ENCODE results near the gene DLGAP1. TPM values are rescaled to one million over a fixed set of nuclear protein-coding genes. Genes with fewer than 3 reads are reported as not detected.
A peak's percentile ranks its signal among the peaks of the same experiment; 100 is the strongest.

DLGAP1 gene
- total RNA-seq, 1 experiment from 2014 or later, result 23.2 TPM

- no peak overlapping the region for H2AK5ac ChIP-seq (ENCODE audit: insufficient read length, low read length)
- H3K4me1 ChIP-seq (ENCODE audit: insufficient read depth, low read length), result peaks cover 3% of the 10 kb centered on the region; the same call in 1 of the 2 replicates
- H3T11ph ChIP-seq (ENCODE audit: low read length), result no peak overlapping the region
- H2BK20ac ChIP-seq (ENCODE audit: low read depth, low read length, poor library complexity, severe bottlenecking), result no peak overlapping the region
- no peak overlapping the region for H3K23ac ChIP-seq (ENCODE audit: insufficient read length, low read depth, low read length)
- H3K4me1 Mint-ChIP-seq, result peaks cover 24 to 31% of the 10 kb centered on the region in 2 experiments
- H2BK5ac ChIP-seq (ENCODE audit: insufficient read length, low read length), result no peak overlapping the region
- no peaks in the 10 kb centered on the region for H4K20me1 ChIP-seq (ENCODE audit: control insufficient read depth, insufficient read depth, insufficient read length)
- no peaks in the 10 kb centered on the region; a peak in 1 of 7 replicates for H3K36me3 Mint-ChIP-seq (ENCODE audit: insufficient read depth in 1 of 3, low read depth in 3 of 3)
- no CpG with 5 or more reads among the region's 5 CpGs for WGBS (ENCODE audit: extremely low coverage, insufficient read length, low lambda C conversion rate)
- H4K5ac ChIP-seq (ENCODE audit: insufficient read length, low read depth, low read length), result no peak overlapping the region
- H2AFZ ChIP-seq (ENCODE audit: low read length), result no peak overlapping the region
- no peak overlapping the region for H3K9ac ChIP-seq (ENCODE audit: extremely low read depth, insufficient read length, low read length)
- no peaks in the 10 kb centered on the region for H3K79me1 ChIP-seq (ENCODE audit: insufficient read depth, low read depth, low read length, poor library complexity, severe bottlenecking)
- H2BK15ac ChIP-seq (ENCODE audit: low read depth, low read length), result no peak overlapping the region
- no peaks in the 10 kb centered on the region for H3K79me2 ChIP-seq (ENCODE audit: insufficient read depth, low read length)
- H3K27ac Mint-ChIP-seq, result peak overlapping the region in 1 of 3 experiments; percentile 76; a peak in 1 of 7 replicates
- no peak overlapping the region for H3K27ac ChIP-seq (ENCODE audit: insufficient read length, low read depth, low read length)
- H3K56ac ChIP-seq (ENCODE audit: insufficient read length, low read depth, low read length), result no peak overlapping the region
- H3K14ac ChIP-seq (ENCODE audit: insufficient read depth, low read length), result no peak overlapping the region
- H4K91ac ChIP-seq (ENCODE audit: insufficient read length, low read depth, low read length), result no peak overlapping the region
- no peak overlapping the region for H4K8ac ChIP-seq (replicated peaks; ENCODE audit: insufficient read length, low read depth, low read length)
- H2BK12ac ChIP-seq (ENCODE audit: insufficient read length, low read depth, low read length), result no peak overlapping the region
- no peaks in the 10 kb centered on the region for H3K27me3 ChIP-seq (ENCODE audit: insufficient read depth, low read length)
- DNase-seq, result peak; percentile 3
- no peaks in the 10 kb centered on the region for H3K9me3 Mint-ChIP-seq
- H3K4ac ChIP-seq (ENCODE audit: low read depth, low read length), result no peak overlapping the region
- no peaks in the 10 kb centered on the region for H3K9me3 ChIP-seq (ENCODE audit: control insufficient read depth, low read depth, low read length)
- no peak for TF ChIP-seq CTCF (conservative IDR thresholded peaks at IDR 0.05)
- H3K23me2 ChIP-seq (ENCODE audit: insufficient read length, low read depth, low read length, poor library complexity, severe bottlenecking), result no peaks in the 10 kb centered on the region
- H3K27me3 Mint-ChIP-seq (ENCODE audit: low read depth), result no peaks in the 10 kb centered on the region
- H3K4me3 Mint-ChIP-seq, result no peak overlapping the region
- H3K4me2 ChIP-seq (ENCODE audit: insufficient read depth, insufficient read length, low read length), result no peak overlapping the region
- H2BK120ac ChIP-seq (ENCODE audit: low read depth, low read length, poor library complexity, severe bottlenecking), result no peak overlapping the region
- no peak overlapping the region for H3K18ac ChIP-seq (ENCODE audit: insufficient read length, low read depth, low read length)
Measured at GRCh38 chr18:3626929-3627458, 828.1 kb downstream of the DLGAP1 start.
